HepG2 (cell line): ENCODE results near the gene CPLX1. TPM values are rescaled to one million over a fixed set of nuclear protein-coding genes. Genes with fewer than 3 reads are reported as not detected.

Experiments
- ATAC-seq: fragments of 200-7000 bp; cut with Tn5 transposase; 3 replicates; pipeline ENCODE4 v1.9.1; 2020; ENCODE audit warnings: mild to moderate bottlenecking, moderate library complexity
- BruUV-seq: library from RNA; stranded (reverse); fragments of 400-500 nt; replicated peaks from 2 replicates; lab custom pipeline; 2021; lab: Mats Ljungman, UMichigan
- CTCF ChIA-PET: fragments of 300-600 bp; formaldehyde crosslinking; extraction: SDS; loops from one replicate; lab custom pipeline; 2021; ENCODE audit warnings: low total read pairs, inconsistent platforms, low intra/inter-chr PET ratio; lab: Yijun Ruan, JAX
- POLR2A ChIA-PET: fragments of 350-600 bp; sonication (Branson Sonifier 250); formaldehyde crosslinking; loops from one replicate; lab custom pipeline; 2020; ENCODE audit warnings: antibody characterized with exemption, inconsistent platforms; lab: Yijun Ruan, JAX
- DNase-seq: peaks from one replicate; pipeline ENCODE4 v3.0.0-alpha.2; 2015; ENCODE audit warnings: low spot score
- FAIRE-seq: peaks from 3 replicates; lab custom pipeline; 2011; peaks lifted over from hg19 to GRCh38; lab: Jason Lieb, UNC
- H2AFZ ChIP-seq: one replicate; pipeline ENCODE4 v1.6.1; 2011; ENCODE audit warnings: low read length, inconsistent platforms
- H3K27ac ChIP-seq: fragments of 300-600 bp; 3 replicates; pipeline ENCODE4 v1.8.0; 2011; ENCODE audit warnings: mixed run types, mild to moderate bottlenecking, mixed read lengths, low read length, inconsistent platforms; ENCODE audit not compliant: insufficient read depth; ENCODE audit errors: extremely low read length
- H3K27me3 ChIP-seq, 2 experiments: fragments of 200-600 bp in 1 of 2; 2 replicates in 1 of 2; 3 replicates in 1 of 2; pipeline versions ENCODE4 v1.6.0 to v1.8.0; 2011; ENCODE audit warnings: low read length in 2 of 2, mild to moderate bottlenecking in 2 of 2, moderate library complexity in 2 of 2, inconsistent platforms in 1 of 2; ENCODE audit not compliant: insufficient read depth in 2 of 2, control insufficient read depth in 1 of 2
- H3K36me3 ChIP-seq, 2 experiments: fragments of 200-600 bp in 1 of 2; replicated peaks in 1 of 2; 2 replicates in 1 of 2; 3 replicates in 1 of 2; pipeline versions ENCODE4 v1.5.1 to v1.8.0; 2011; ENCODE audit warnings: low read length in 2 of 2, inconsistent platforms in 1 of 2; ENCODE audit not compliant: insufficient read depth in 2 of 2, control insufficient read depth in 1 of 2
- H3K4me1 ChIP-seq: 2 replicates; pipeline ENCODE4 v1.5.1; 2012; ENCODE audit warnings: low read length, inconsistent platforms; ENCODE audit not compliant: insufficient read depth
- H3K4me2 ChIP-seq: 2 replicates; pipeline ENCODE4 v1.6.0; 2011; ENCODE audit warnings: low read depth, low read length, inconsistent platforms
- H3K4me3 ChIP-seq, 3 experiments: fragments of 200-600 bp in 1 of 3; sonication (generic), shearing (Covaris generic) in 1 of 3; replicated peaks in 1 of 3; 2 replicates each; pipeline ENCODE4 v1.5.1; 2011 to 2016; ENCODE audit warnings: low read length in 3 of 3, inconsistent platforms in 2 of 3, low read depth in 2 of 3, mild to moderate bottlenecking in 2 of 3, control low read depth in 1 of 3, mixed read lengths in 1 of 3; ENCODE audit not compliant: insufficient read depth in 1 of 3
- H3K79me2 ChIP-seq: one replicate; pipeline ENCODE4 v1.6.1; 2011; ENCODE audit warnings: low read length, inconsistent platforms; ENCODE audit not compliant: insufficient read depth
- H3K9ac ChIP-seq: 2 replicates; pipeline ENCODE4 v1.6.0; 2011; ENCODE audit warnings: mild to moderate bottlenecking, low read depth, low read length, inconsistent platforms; ENCODE audit not compliant: insufficient read depth
- H3K9me3 ChIP-seq: 2 replicates; pipeline ENCODE4 v1.5.1; 2012; ENCODE audit warnings: mild to moderate bottlenecking, low read length
- H4K20me1 ChIP-seq: 2 replicates; pipeline ENCODE4 v1.6.0; 2011; ENCODE audit warnings: inconsistent platforms, mild to moderate bottlenecking, low read length, moderate library complexity; ENCODE audit not compliant: insufficient read depth
- BATF2 ChIP-seq: sonication (generic); formaldehyde crosslinking; IDR thresholded peaks from 2 replicates; pipeline ENCODE4 v1.8.0; 2022; ENCODE audit warnings: mild to moderate bottlenecking, missing genetic modification reagents, moderate library complexity
- CBX1 ChIP-seq: IDR thresholded peaks from one replicate; pipeline ENCODE4 v1.6.1; 2016; ENCODE audit warnings: antibody characterized with exemption, low read depth
- JUNB ChIP-seq: sonication (generic); formaldehyde crosslinking; IDR thresholded peaks from 2 replicates; pipeline ENCODE4 v1.8.0; 2022; ENCODE audit warnings: missing genetic modification reagents, mild to moderate bottlenecking, borderline replicate concordance
- LCORL ChIP-seq, 2 experiments: fragments of 450-650 bp in 1 of 2; sonication (generic) in 1 of 2; formaldehyde crosslinking in 1 of 2; IDR thresholded peaks; 2 replicates each; pipeline versions ENCODE4 v1.5.0 to v1.6.1; 2017 to 2020; ENCODE audit warnings: antibody characterized with exemption in 1 of 2, missing genetic modification reagents in 1 of 2
- ONECUT2 ChIP-seq: sonication (generic); formaldehyde crosslinking; IDR thresholded peaks from 2 replicates; pipeline ENCODE4 v1.4.0; 2020; ENCODE audit warnings: missing genetic modification reagents
- SP140L ChIP-seq: sonication (generic); formaldehyde crosslinking; IDR thresholded peaks from 2 replicates; pipeline ENCODE4 v1.4.0; 2020; ENCODE audit warnings: missing genetic modification reagents, borderline replicate concordance
- ZNF235 ChIP-seq: sonication (generic); formaldehyde crosslinking; IDR thresholded peaks from 2 replicates; pipeline ENCODE4 v1.8.1; 2023; ENCODE audit warnings: mild to moderate bottlenecking, missing genetic modification reagents, borderline replicate concordance
- ZNF276 ChIP-seq: sonication (generic); formaldehyde crosslinking; IDR thresholded peaks from 2 replicates; pipeline ENCODE4 v1.4.0; 2020; ENCODE audit warnings: mild to moderate bottlenecking, low read depth, missing genetic modification reagents
- ZNF331 ChIP-seq: sonication (generic); formaldehyde crosslinking; IDR thresholded peaks from 2 replicates; pipeline ENCODE4 v1.4.0; 2020; ENCODE audit warnings: missing genetic modification reagents
- ZNF550 ChIP-seq: sonication (generic); formaldehyde crosslinking; IDR thresholded peaks from 2 replicates; pipeline ENCODE4 v1.4.0; 2020; ENCODE audit warnings: mild to moderate bottlenecking, missing genetic modification reagents, borderline replicate concordance
- ZNF761 ChIP-seq: sonication (generic); formaldehyde crosslinking; conservative IDR thresholded peaks from 2 replicates; pipeline ENCODE4 v1.4.0; 2020; ENCODE audit warnings: mild to moderate bottlenecking, missing genetic modification reagents
- ZNF766 ChIP-seq: sonication (generic); formaldehyde crosslinking; IDR thresholded peaks from 2 replicates; pipeline ENCODE4 v1.5.0; 2020; ENCODE audit warnings: missing genetic modification reagents, borderline replicate concordance
- ZSCAN21 ChIP-seq: sonication (generic); formaldehyde crosslinking; IDR thresholded peaks from 2 replicates; pipeline ENCODE4 v1.8.0; 2022; ENCODE audit warnings: mild to moderate bottlenecking, missing genetic modification reagents, moderate library complexity, borderline replicate concordance
- ZSCAN22 ChIP-seq: sonication (generic); formaldehyde crosslinking; IDR thresholded peaks from 2 replicates; pipeline ENCODE4 v1.4.0; 2020; ENCODE audit warnings: mild to moderate bottlenecking, missing genetic modification reagents
- WGBS: methylation state at CpG from one replicate; pipeline ENCODE4 v1.1.6; 2017; ENCODE audit warnings: low lambda C conversion rate; 5-methylcytosine and 5-hydroxymethylcytosine counted together
- in situ Hi-C: cut with HindIII; loops from 2 replicates; pipeline ENCODE4 v1.10.0; 2017; ENCODE audit warnings: low pct_unique_long_range_greater_than_20kb; ENCODE audit not compliant: extremely low pct_ligation_motif_present
- intact Hi-C: fragments of 100-400 bp; cut with micrococcal nuclease; formaldehyde crosslinking; loops from one replicate; pipeline ENCODE4 v1.10.0; 2022; ENCODE audit not compliant: unreplicated experiment
- polyA plus RNA-seq, 8 experiments: library from polyadenylated mRNA; depleted of rRNA in 3 of 8; stranded (reverse) in 7 of 8; unstranded in 1 of 8; fragments of >200 nt; fragmentation: Illumina TruSeq in 4 of 8; extraction: Trizol in 4 of 8; gene quantifications; 2 replicates each; pipeline versions ENCODE4 v1.2.1 to v1.2.3, GENCODE V29; 2011 to 2016; ENCODE audit warnings: low read depth in 4 of 8, missing spikeins in 1 of 8, mixed read lengths in 1 of 8; ENCODE audit not compliant: insufficient read depth in 1 of 8
- total RNA-seq, 5 experiments: library from RNA; depleted of rRNA; stranded (reverse); fragments of >200 nt; fragmentation: Illumina TruSeq; extraction: Trizol; gene quantifications; 2 replicates each; pipeline ENCODE4 v1.2.3, GENCODE V29; 2016; ENCODE audit warnings: low read depth in 1 of 5
- TF ChIP-seq, protein P1 (sequence below): IDR thresholded peaks from 2 replicates; pipeline ENCODE4 v1.6.1; 2016; ENCODE audit warnings: mild to moderate bottlenecking, missing biosample characterization, missing genetic modification reagents
- TF ChIP-seq, protein P2 (sequence below), 2 experiments: sonication (generic) in 1 of 2; formaldehyde crosslinking in 1 of 2; IDR thresholded peaks; 2 replicates each; pipeline versions ENCODE4 v1.5.1 to v1.6.1; 2011 to 2020; ENCODE audit warnings: borderline replicate concordance in 1 of 2, low read depth in 1 of 2, low read length in 1 of 2, mild to moderate bottlenecking in 1 of 2, missing genetic modification reagents in 1 of 2, moderate library complexity in 1 of 2

The CPLX1 gene
- total and polyA plus RNA-seq, 2 of the 13 experiments (the other 11 are each of a cell fraction or from before 2014, with no cell fraction given), result 0.18 TPM

DNA sequence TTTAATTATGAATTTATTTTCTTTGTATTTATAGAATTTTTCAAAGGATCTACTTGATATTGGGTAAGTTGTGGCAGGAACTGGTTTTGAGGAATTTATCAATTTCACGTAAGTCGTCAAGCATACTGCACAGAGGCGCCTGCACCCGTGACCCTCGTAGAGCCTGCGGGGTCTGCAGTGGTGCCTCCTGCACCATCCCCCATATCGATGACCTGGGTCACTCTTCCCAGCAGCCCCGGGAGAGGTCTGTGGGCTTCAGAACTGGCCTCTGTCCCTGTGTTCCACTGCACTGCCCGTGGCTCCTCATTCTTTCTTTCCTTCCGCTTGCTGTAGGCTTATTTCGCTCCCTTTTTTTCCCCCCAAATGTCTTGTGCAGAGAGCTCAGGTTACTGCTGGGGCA, 31.5 kb upstream of the CPLX1 start:
- no peaks in the 10 kb centered on the region for H3K9me3 ChIP-seq
- ATAC-seq, result no peak
- H3K36me3 ChIP-seq, result peaks cover 9 to 33% of the 10 kb centered on the region in 2 experiments; a peak in 4 of 5 replicates
- H3K79me2 ChIP-seq, result no peaks in the 10 kb centered on the region
- BruUV-seq, result no TSS peak
- ChIA-PET POLR2A (no interaction called here), CTCF (no interaction called here)
- H3K27ac ChIP-seq, result no peak overlapping the region
- H3K4me2 ChIP-seq, result no peak overlapping the region
- DNase-seq, result no peak
- no peaks in the 10 kb centered on the region for H4K20me1 ChIP-seq
- no peaks in the 10 kb centered on the region for H3K4me1 ChIP-seq
- no peaks in the 10 kb centered on the region for H3K27me3 ChIP-seq
- 97% methylated on average over 11 of the region's 11 CpGs for WGBS
- no peak for FAIRE-seq
- H3K9ac ChIP-seq, result no peak overlapping the region
- in situ Hi-C loops (no loop called here), intact Hi-C loops (no loop called here)
- H3K4me3 ChIP-seq, result no peak overlapping the region
- H2AFZ ChIP-seq, result no peak overlapping the region
- TF ChIP-seq ZNF550 (CRISPR knock-in tag) (no peak), ZNF331 (CRISPR knock-in tag) (no peak), ONECUT2 (CRISPR knock-in tag) (no peak), ZNF276 (CRISPR knock-in tag) (no peak), ZNF235 (CRISPR knock-in tag) (no peak), ZSCAN21 (CRISPR knock-in tag) (no peak), BATF2 (no peak), SP140L (CRISPR knock-in tag) (no peak), ZNF761 (CRISPR knock-in tag) (no peak), LCORL (IDR thresholded peaks at IDR 0.05) (no peak), LCORL (CRISPR knock-in tag; IDR thresholded peaks at IDR 0.05) (no peak), JUNB (CRISPR knock-in tag) (no peak), CBX1 (no peak), ZNF766 (CRISPR knock-in tag) (no peak), ZSCAN22 (CRISPR knock-in tag) (no peak)
- TF ChIP-seq, protein P1, sequence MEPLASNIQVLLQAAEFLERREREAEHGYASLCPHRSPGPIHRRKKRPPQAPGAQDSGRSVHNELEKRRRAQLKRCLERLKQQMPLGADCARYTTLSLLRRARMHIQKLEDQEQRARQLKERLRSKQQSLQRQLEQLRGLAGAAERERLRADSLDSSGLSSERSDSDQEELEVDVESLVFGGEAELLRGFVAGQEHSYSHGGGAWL (CRISPR knock-in tag), result no peak
- TF ChIP-seq, protein P2, sequence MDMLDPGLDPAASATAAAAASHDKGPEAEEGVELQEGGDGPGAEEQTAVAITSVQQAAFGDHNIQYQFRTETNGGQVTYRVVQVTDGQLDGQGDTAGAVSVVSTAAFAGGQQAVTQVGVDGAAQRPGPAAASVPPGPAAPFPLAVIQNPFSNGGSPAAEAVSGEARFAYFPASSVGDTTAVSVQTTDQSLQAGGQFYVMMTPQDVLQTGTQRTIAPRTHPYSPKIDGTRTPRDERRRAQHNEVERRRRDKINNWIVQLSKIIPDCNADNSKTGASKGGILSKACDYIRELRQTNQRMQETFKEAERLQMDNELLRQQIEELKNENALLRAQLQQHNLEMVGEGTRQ (IDR thresholded peaks at IDR 0.05; ENCODE audit: low read depth, low read length), result no peak
- TF ChIP-seq, protein P2 (CRISPR knock-in tag; IDR thresholded peaks at IDR 0.05; ENCODE audit: borderline replicate concordance), result no peak
